Measurements from ENCODE around the gene UBE2D2.
"Not testable (repeated sequence)": the region's sequence is repeated elsewhere in the genome, so short reads cannot be mapped to it uniquely, and the experiment has no call there.

Gene UBE2D2

GRCh38 chr5:139560752-139561654 is at the start of gene UBE2D2:
Gene UBE2D2, plus strand, starts transcription at chr5:139561339. Its CDS starts 453 bp downstream, at chr5:139561792.
- DNase-seq (ENCODE audit: low read depth in 3 of 3, low spot score in 1 of 3), result peak; percentile 94 to 95 (median 95)

GRCh38 chr5:139512786-139513390 is 48.3 kb upstream of the UBE2D2 start:
- DNase-seq (ENCODE audit: low read depth in 3 of 3, low spot score in 1 of 3), result no peak

GRCh38 chr5:139513434-139513833 is 47.7 kb upstream of the UBE2D2 start:
- peak; percentile 55 to 63 (median 59) for DNase-seq (ENCODE audit: low read depth in 3 of 3, low spot score in 1 of 3)

GRCh38 chr5:139513852-139514485 is 47.2 kb upstream of the UBE2D2 start:
- no peak for DNase-seq (ENCODE audit: low read depth in 3 of 3, low spot score in 1 of 3)

- no peak for DNase-seq (ENCODE audit: low read depth in 3 of 3, low spot score in 1 of 3)
Measured at GRCh38 chr5:139514486-139514856, 46.7 kb upstream of the UBE2D2 start.

- peak; percentile 71 to 94 (median 82) for DNase-seq (ENCODE audit: low read depth in 3 of 3, low spot score in 1 of 3)
Measured at GRCh38 chr5:139517683-139518564, 43.2 kb upstream of the UBE2D2 start.

- no peak for DNase-seq (ENCODE audit: low read depth in 3 of 3, low spot score in 1 of 3)
Measured at GRCh38 chr5:139523635-139524445, 37.3 kb upstream of the UBE2D2 start.

GRCh38 chr5:139524446-139524845 is 36.7 kb upstream of the UBE2D2 start:
- no peak for DNase-seq (ENCODE audit: low read depth in 3 of 3, low spot score in 1 of 3)

- DNase-seq (ENCODE audit: low read depth in 3 of 3, low spot score in 1 of 3), result no peak
Measured at GRCh38 chr5:139524940-139525585, 36.1 kb upstream of the UBE2D2 start.

GRCh38 chr5:139525586-139526308 is 35.4 kb upstream of the UBE2D2 start:
- DNase-seq (ENCODE audit: low read depth in 3 of 3, low spot score in 1 of 3), result not testable (repeated sequence)

GRCh38 chr5:139526309-139527089 is 34.6 kb upstream of the UBE2D2 start:
- DNase-seq (ENCODE audit: low read depth in 3 of 3, low spot score in 1 of 3), result not testable (repeated sequence)

GRCh38 chr5:139527090-139527470 is 34.1 kb upstream of the UBE2D2 start:
- not testable (repeated sequence) for DNase-seq (ENCODE audit: low read depth in 3 of 3, low spot score in 1 of 3)

- not testable (repeated sequence) for DNase-seq (ENCODE audit: low read depth in 3 of 3, low spot score in 1 of 3)
Measured at GRCh38 chr5:139527896-139528467, 33.2 kb upstream of the UBE2D2 start.

- DNase-seq (ENCODE audit: low read depth in 3 of 3, low spot score in 1 of 3), result not testable (repeated sequence)
Measured at GRCh38 chr5:139528695-139529094, 32.4 kb upstream of the UBE2D2 start.

- DNase-seq (ENCODE audit: low read depth in 3 of 3, low spot score in 1 of 3), result not testable (repeated sequence)
Measured at GRCh38 chr5:139530079-139530478, 31.1 kb upstream of the UBE2D2 start.

GRCh38 chr5:139531772-139532169 is 29.4 kb upstream of the UBE2D2 start:
- no peak for DNase-seq (ENCODE audit: low read depth in 3 of 3, low spot score in 1 of 3)

GRCh38 chr5:139543423-139543991 is 17.6 kb upstream of the UBE2D2 start:
- DNase-seq (ENCODE audit: low read depth in 3 of 3, low spot score in 1 of 3), result no peak

Data from stimulated activated CD4-positive, alpha-beta T cell treated with anti-CD3 and anti-CD28 coated beads, TNF-alpha, amount 100 ng/mL, for 1 hour (primary cell).